Measurements from ENCODE around the gene LTB4R. TPM values are rescaled to one million over a fixed set of nuclear protein-coding genes. Genes with fewer than 3 reads are reported as not detected.

LTB4R gene
- total and polyA plus RNA-seq, 9 of the 15 experiments (the other 6 are each of a cell fraction or from before 2014, with no cell fraction given): 0.38 to 10.5 (median 2.8) TPM

DNA sequence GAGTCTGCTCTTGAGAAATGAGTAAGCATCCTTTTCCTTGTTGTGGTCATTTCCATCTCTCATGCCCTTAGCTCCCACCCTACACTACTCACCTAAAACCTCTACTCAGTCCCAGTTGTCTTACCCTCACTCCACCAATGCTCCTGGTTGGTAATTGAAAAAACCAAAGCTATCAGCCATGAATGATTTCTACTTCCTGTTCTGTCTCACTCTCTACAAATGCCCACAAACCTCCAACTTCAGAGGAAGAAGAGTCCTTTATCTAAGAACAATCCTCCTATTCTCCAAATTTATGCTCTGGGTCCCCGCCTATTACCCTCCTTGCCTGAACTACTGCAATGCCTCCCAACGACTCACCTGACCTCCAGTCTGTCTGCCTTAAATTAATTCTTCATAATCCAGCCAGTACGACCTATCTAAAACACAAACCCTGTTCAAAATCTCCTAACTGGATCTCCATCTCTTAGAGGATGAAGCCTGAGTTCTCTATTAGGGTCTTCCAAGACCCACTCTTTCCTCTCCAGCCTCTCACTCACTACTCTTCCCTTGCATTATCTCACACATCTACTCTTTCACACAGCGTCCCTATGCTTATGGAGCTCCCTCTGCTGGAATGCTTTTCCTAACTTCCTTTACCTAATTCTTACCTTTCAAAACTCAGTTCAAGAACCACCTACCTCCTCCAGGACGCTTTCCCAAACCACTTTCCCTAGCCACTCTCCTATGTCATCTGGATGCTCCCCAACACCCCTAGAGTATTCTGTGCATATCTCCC lies 13.9 kb upstream of the LTB4R start (continued):
- TF ChIP-seq PHF8 (IDR thresholded peaks at IDR 0.05; ENCODE audit: borderline replicate concordance, low read length) (no peak), L3MBTL2 (IDR thresholded peaks at IDR 0.05) (no peak), JUND (IDR thresholded peaks at IDR 0.05; ENCODE audit: borderline replicate concordance, low read depth, low read length) (peak; percentile 16; the same call in 1 of the 2 replicates), JUND (tag; IDR thresholded peaks at IDR 0.05; ENCODE audit: borderline replicate concordance, low read depth, low read length) (no peak; the same call in 2 of the 3 replicates), CTCF (IDR thresholded peaks at IDR 0.05 in 2 of 3, conservative IDR thresholded peaks at IDR 0.05 in 1 of 3; ENCODE audit: insufficient read depth in 2 of 3, low read depth in 1 of 3, low read length in 3 of 3) (peak; percentile 50 to 67 (median 54); a peak in 5 of 6 replicates), HNRNPH1 (optimal IDR thresholded peaks at IDR 0.05; ENCODE audit: low read depth, low read length) (no peak), XRCC4 (IDR thresholded peaks at IDR 0.05; ENCODE audit: extremely low read depth, insufficient read depth, insufficient read length) (no peak), ZNF24 (IDR thresholded peaks at IDR 0.05) (no peak), TCF3 (CRISPR knock-in tag; IDR thresholded peaks at IDR 0.05) (no peak), CREB3 (tag; conservative IDR thresholded peaks at IDR 0.05; ENCODE audit: low read depth) (no peak), GATA2 (CRISPR knock-in tag; IDR thresholded peaks at IDR 0.05) (peak; percentile 79)

All from K562 (cell line).